Body of pancreas (tissue), 4 donors: Measurements from ENCODE around the gene UNC13C.

Experiments used
- CTCF ChIP-seq, 7 experiments: fragments of 450-650 bp in 4 of 7; fragments of 200-600 bp in 3 of 7; sonication (generic) in 3 of 7; IDR thresholded peaks; one replicate each; pipeline ENCODE4 v1.5.1; 2016 to 2019; ENCODE audit warnings: antibody characterized with exemption in 7 of 7
- POLR2A ChIP-seq, 3 donors: fragments of 450-650 bp; IDR thresholded peaks; one replicate each; pipeline ENCODE4 v1.6.1; 2016; ENCODE audit warnings: antibody characterized with exemption in 3 of 3, mild to moderate bottlenecking in 2 of 3

- no peak for TF ChIP-seq POLR2A (IDR thresholded peaks at IDR 0.05)
- no peak for TF ChIP-seq CTCF (IDR thresholded peaks at IDR 0.05)
Observed at GRCh38 chr15:54011656-54012055, 33.4 kb downstream of the UNC13C start.
